ENCODE results near the gene NMRK1. TPM values are rescaled to one million over a fixed set of nuclear protein-coding genes. Genes with fewer than 3 reads are reported as not detected.

The NMRK1 gene
- total and polyA plus RNA-seq, 2 of the 13 experiments (the other 11 are each of a cell fraction or from before 2014, with no cell fraction given) = 9.1 to 12.9 TPM

DNA sequence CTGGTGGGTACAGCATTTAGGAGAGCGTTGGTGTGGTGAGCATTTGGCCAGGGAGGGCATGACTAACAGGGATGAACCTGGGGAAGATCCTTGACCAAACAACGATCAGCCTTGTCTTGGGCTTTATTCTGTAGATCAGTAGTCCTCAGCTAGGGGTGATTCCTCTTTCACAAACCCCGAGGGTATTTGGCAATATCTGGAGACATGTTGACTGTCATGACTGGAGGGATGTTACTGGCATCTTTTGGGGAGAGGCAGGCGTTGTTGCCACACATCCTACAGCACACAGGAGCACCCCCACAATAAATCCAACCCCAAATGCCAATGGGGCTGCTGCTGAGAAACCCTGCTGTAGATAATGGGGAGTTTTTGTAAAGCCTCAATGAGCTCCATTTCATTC, 44.3 kb upstream of the NMRK1 start:
- ATAC-seq (no peak), FAIRE-seq (no peak), DNase-seq (ENCODE audit: low spot score) (no peak)
- H3K27me3 ChIP-seq (ENCODE audit: control insufficient read depth in 1 of 2, insufficient read depth in 2 of 2, low read length in 2 of 2) = no peaks in the 10 kb centered on the region
- H4K20me1 ChIP-seq (ENCODE audit: insufficient read depth, low read length) = no peaks in the 10 kb centered on the region
- 96% methylated on average over 3 of the region's 4 CpGs for WGBS (ENCODE audit: low lambda C conversion rate)
- in situ Hi-C loops (cut with HindIII; ENCODE audit: extremely low pct_ligation_motif_present, low pct_unique_long_range_greater_than_20kb) (no loop called here), intact Hi-C loops (cut with micrococcal nuclease; ENCODE audit: unreplicated experiment) (no loop called here)
- BruUV-seq (replicated peaks) = no TSS peak
- H3K4me1 ChIP-seq (ENCODE audit: insufficient read depth, low read length) = no peaks in the 10 kb centered on the region
- no peak overlapping the region for H2AFZ ChIP-seq (ENCODE audit: low read length)
- no peaks in the 10 kb centered on the region for H3K79me2 ChIP-seq (ENCODE audit: insufficient read depth, low read length)
- ChIA-PET CTCF (ENCODE audit: low intra/inter-chr PET ratio, low total read pairs) (no interaction called here), POLR2A (no interaction called here)
- TF ChIP-seq, protein P1, sequence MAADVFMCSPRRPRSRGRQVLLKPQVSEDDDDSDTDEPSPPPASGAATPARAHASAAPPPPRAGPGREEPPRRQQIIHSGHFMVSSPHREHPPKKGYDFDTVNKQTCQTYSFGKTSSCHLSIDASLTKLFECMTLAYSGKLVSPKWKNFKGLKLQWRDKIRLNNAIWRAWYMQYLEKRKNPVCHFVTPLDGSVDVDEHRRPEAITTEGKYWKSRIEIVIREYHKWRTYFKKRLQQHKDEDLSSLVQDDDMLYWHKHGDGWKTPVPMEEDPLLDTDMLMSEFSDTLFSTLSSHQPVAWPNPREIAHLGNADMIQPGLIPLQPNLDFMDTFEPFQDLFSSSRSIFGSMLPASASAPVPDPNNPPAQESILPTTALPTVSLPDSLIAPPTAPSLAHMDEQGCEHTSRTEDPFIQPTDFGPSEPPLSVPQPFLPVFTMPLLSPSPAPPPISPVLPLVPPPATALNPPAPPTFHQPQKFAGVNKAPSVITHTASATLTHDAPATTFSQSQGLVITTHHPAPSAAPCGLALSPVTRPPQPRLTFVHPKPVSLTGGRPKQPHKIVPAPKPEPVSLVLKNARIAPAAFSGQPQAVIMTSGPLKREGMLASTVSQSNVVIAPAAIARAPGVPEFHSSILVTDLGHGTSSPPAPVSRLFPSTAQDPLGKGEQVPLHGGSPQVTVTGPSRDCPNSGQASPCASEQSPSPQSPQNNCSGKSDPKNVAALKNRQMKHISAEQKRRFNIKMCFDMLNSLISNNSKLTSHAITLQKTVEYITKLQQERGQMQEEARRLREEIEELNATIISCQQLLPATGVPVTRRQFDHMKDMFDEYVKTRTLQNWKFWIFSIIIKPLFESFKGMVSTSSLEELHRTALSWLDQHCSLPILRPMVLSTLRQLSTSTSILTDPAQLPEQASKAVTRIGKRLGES (CRISPR knock-in tag; IDR thresholded peaks at IDR 0.05; ENCODE audit: borderline replicate concordance) = no peak
- TF ChIP-seq ONECUT2 (CRISPR knock-in tag; IDR thresholded peaks at IDR 0.05) (no peak), NFATC3 (CRISPR knock-in tag; IDR thresholded peaks at IDR 0.05) (no peak), ZFYVE20 (CRISPR knock-in tag; IDR thresholded peaks at IDR 0.05; ENCODE audit: borderline replicate concordance, low read depth) (no peak)
- peaks cover 4 to 37% of the 10 kb centered on the region in 2 experiments; a peak in 4 of 5 replicates for H3K36me3 ChIP-seq (replicated peaks in 1 of 2; ENCODE audit: control insufficient read depth in 1 of 2, insufficient read depth in 2 of 2, low read length in 2 of 2)
- H3K27ac ChIP-seq (ENCODE audit: extremely low read length, insufficient read depth, low read length) = no peak overlapping the region
- H3K4me3 ChIP-seq (replicated peaks in 1 of 3; ENCODE audit: insufficient read depth in 1 of 3, low read depth in 2 of 3, low read length in 3 of 3) = no peak overlapping the region
- no peaks in the 10 kb centered on the region for H3K9me3 ChIP-seq (ENCODE audit: low read length)
- H3K9ac ChIP-seq (ENCODE audit: insufficient read depth, low read depth, low read length) = no peak overlapping the region
- H3K4me2 ChIP-seq (ENCODE audit: low read depth, low read length) = no peak overlapping the region

DNA sequence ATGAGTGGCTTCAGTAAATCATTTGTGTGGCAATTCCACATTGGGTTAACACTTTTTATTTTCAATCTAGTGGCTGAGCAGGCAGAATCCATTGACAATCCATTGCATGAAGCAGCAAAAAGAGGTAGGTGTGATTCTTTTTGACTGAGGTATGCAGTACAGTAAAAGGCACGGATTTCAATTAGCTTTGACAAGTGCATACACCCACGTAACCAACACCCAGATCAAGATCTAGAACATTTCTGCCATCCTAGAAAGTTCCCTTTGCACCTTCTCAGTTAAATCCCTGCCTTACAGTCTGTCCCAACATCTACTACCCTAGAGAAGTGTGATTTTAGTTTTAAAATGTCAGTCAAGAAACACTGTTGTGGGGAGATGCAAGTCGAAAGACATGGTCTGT, 43.7 kb upstream of the NMRK1 start:
- ATAC-seq (no peak), DNase-seq (ENCODE audit: low spot score) (no peak), FAIRE-seq (no peak)
- WGBS (ENCODE audit: low lambda C conversion rate) = 88% methylated on average over 3 of the region's 3 CpGs
- in situ Hi-C loops (cut with HindIII; ENCODE audit: extremely low pct_ligation_motif_present, low pct_unique_long_range_greater_than_20kb) (no loop called here), intact Hi-C loops (cut with micrococcal nuclease; ENCODE audit: unreplicated experiment) (no loop called here)
- Histone ChIP-seq H3K4me3 (replicated peaks in 1 of 3; ENCODE audit: insufficient read depth in 1 of 3, low read depth in 2 of 3, low read length in 3 of 3) (no peak overlapping the region), H3K9ac (ENCODE audit: insufficient read depth, low read depth, low read length) (no peak overlapping the region), H2AFZ (ENCODE audit: low read length) (no peak overlapping the region), H3K27ac (ENCODE audit: extremely low read length, insufficient read depth, low read length) (no peak overlapping the region), H3K4me1 (ENCODE audit: insufficient read depth, low read length) (no peaks in the 10 kb centered on the region), H3K9me3 (ENCODE audit: low read length) (no peaks in the 10 kb centered on the region), H4K20me1 (ENCODE audit: insufficient read depth, low read length) (no peaks in the 10 kb centered on the region), H3K27me3 (ENCODE audit: control insufficient read depth in 1 of 2, insufficient read depth in 2 of 2, low read length in 2 of 2) (no peaks in the 10 kb centered on the region), H3K36me3 (replicated peaks in 1 of 2; ENCODE audit: control insufficient read depth in 1 of 2, insufficient read depth in 2 of 2, low read length in 2 of 2) (peaks cover 4 to 35% of the 10 kb centered on the region in 2 experiments; a peak in 4 of 5 replicates), H3K4me2 (ENCODE audit: low read depth, low read length) (no peak overlapping the region), H3K79me2 (ENCODE audit: insufficient read depth, low read length) (no peaks in the 10 kb centered on the region)
- no TSS peak for BruUV-seq (replicated peaks)
- ChIA-PET CTCF (ENCODE audit: low intra/inter-chr PET ratio, low total read pairs) (no interaction called here), POLR2A (no interaction called here)
- TF ChIP-seq CBFB (CRISPR knock-in tag; IDR thresholded peaks at IDR 0.05) (no peak), BHLHE40 (IDR thresholded peaks at IDR 0.05; ENCODE audit: low read length) (no peak), ZNF431 (CRISPR knock-in tag; IDR thresholded peaks at IDR 0.05; ENCODE audit: borderline replicate concordance, low read depth) (no peak), NCOA1 (CRISPR knock-in tag; IDR thresholded peaks at IDR 0.05) (no peak)
- TF ChIP-seq, protein P2, sequence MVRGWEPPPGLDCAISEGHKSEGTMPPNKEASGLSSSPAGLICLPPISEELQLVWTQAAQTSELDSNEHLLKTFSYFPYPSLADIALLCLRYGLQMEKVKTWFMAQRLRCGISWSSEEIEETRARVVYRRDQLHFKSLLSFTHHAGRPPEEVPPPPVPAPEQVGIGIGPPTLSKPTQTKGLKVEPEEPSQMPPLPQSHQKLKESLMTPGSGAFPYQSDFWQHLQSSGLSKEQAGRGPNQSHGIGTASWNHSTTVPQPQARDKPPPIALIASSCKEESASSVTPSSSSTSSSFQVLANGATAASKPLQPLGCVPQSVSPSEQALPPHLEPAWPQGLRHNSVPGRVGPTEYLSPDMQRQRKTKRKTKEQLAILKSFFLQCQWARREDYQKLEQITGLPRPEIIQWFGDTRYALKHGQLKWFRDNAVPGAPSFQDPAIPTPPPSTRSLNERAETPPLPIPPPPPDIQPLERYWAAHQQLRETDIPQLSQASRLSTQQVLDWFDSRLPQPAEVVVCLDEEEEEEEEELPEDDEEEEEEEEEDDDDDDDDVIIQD (CRISPR knock-in tag; IDR thresholded peaks at IDR 0.05; ENCODE audit: low read depth) = no peak

Data from HepG2 (cell line).